Activated CD8-positive, alpha-beta T cell treated with anti-CD3 and anti-CD28 coated beads for 36 hours (primary cell): Measurements from ENCODE around the gene ARHGAP22. TPM values are rescaled to one million over a fixed set of nuclear protein-coding genes. Genes with fewer than 3 reads are reported as not detected.

ENCODE experiments used
- ATAC-seq: fragments of 200-7000 bp; cut with Tn5 transposase; one replicate; pipeline ENCODE4 v1.10.0; 2021; ENCODE audit warnings: mild to moderate bottlenecking, moderate library complexity
- CTCF ChIA-PET: fragments of 350-600 bp; sonication (Branson Sonifier 250); formaldehyde crosslinking; loops from one replicate; lab custom pipeline; 2021; ENCODE audit warnings: antibody characterized with exemption; lab: Charles Lee
- POLR2A ChIA-PET: fragments of 350-600 bp; sonication (Branson Sonifier 250); formaldehyde crosslinking; loops from one replicate; lab custom pipeline; 2021; ENCODE audit warnings: antibody characterized with exemption; lab: Charles Lee
- DNase-seq: peaks from one replicate; pipeline ENCODE4 v3.0.0-alpha.2; 2020
- H3K27ac Mint-ChIP-seq: one replicate; pipeline ENCODE4 v1.8.0; 2021; ENCODE audit warnings: mild to moderate bottlenecking, mixed read lengths
- H3K27me3 Mint-ChIP-seq: one replicate; pipeline ENCODE4 v1.8.0; 2021; ENCODE audit warnings: mixed read lengths
- H3K36me3 Mint-ChIP-seq: one replicate; pipeline ENCODE4 v1.8.0; 2021; ENCODE audit warnings: low read depth, mixed read lengths
- H3K4me1 Mint-ChIP-seq: one replicate; pipeline ENCODE4 v1.8.0; 2021; ENCODE audit warnings: low read depth, mixed read lengths
- H3K4me3 Mint-ChIP-seq: one replicate; pipeline ENCODE4 v1.8.0; 2021; ENCODE audit warnings: mild to moderate bottlenecking, moderate library complexity, mixed read lengths
- H3K9me3 Mint-ChIP-seq: one replicate; pipeline ENCODE4 v1.8.0; 2021; ENCODE audit warnings: mixed read lengths
- intact Hi-C: fragments of 100-400 bp; cut with micrococcal nuclease; formaldehyde crosslinking; loops from one replicate; pipeline ENCODE4 v1.10.0; 2022
- total RNA-seq, 2 experiments: library from RNA; stranded (reverse); gene quantifications; one replicate each; pipeline ENCODE4 v1.2.3, GENCODE V29; 2021
- TF ChIP-seq, protein P1 (sequence below): fragments of 200-600 bp; IDR thresholded peaks from one replicate; pipeline ENCODE4 v1.8.0; 2022; ENCODE audit warnings: antibody characterized with exemption, mild to moderate bottlenecking

The ARHGAP22 gene
- total RNA-seq, 2 experiments from 2014 or later = not detected

DNA sequence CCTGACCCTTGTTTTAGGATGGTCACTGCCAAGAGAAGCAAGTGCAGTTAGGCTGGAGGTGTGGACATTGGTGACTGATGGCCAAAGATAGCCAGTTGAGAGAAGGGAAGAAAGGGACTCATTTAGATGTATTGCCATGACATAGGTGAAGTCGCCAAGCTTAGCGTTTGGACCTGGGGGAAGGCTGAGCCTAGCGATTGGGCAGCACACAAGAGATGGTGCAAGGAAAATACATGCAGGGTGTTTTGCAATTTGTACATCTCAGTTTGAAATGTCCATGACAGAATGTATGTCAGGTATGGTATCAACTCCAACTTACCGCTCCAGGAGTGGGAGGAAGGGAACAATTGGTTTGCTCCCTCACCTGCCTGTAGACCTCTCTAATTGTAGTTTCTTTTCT lies 164.1 kb downstream of the ARHGAP22 start:
- ChIA-PET POLR2A (no interaction called here), CTCF (no interaction called here)
- TF ChIP-seq, protein P1, sequence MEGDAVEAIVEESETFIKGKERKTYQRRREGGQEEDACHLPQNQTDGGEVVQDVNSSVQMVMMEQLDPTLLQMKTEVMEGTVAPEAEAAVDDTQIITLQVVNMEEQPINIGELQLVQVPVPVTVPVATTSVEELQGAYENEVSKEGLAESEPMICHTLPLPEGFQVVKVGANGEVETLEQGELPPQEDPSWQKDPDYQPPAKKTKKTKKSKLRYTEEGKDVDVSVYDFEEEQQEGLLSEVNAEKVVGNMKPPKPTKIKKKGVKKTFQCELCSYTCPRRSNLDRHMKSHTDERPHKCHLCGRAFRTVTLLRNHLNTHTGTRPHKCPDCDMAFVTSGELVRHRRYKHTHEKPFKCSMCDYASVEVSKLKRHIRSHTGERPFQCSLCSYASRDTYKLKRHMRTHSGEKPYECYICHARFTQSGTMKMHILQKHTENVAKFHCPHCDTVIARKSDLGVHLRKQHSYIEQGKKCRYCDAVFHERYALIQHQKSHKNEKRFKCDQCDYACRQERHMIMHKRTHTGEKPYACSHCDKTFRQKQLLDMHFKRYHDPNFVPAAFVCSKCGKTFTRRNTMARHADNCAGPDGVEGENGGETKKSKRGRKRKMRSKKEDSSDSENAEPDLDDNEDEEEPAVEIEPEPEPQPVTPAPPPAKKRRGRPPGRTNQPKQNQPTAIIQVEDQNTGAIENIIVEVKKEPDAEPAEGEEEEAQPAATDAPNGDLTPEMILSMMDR = no peak

DNA sequence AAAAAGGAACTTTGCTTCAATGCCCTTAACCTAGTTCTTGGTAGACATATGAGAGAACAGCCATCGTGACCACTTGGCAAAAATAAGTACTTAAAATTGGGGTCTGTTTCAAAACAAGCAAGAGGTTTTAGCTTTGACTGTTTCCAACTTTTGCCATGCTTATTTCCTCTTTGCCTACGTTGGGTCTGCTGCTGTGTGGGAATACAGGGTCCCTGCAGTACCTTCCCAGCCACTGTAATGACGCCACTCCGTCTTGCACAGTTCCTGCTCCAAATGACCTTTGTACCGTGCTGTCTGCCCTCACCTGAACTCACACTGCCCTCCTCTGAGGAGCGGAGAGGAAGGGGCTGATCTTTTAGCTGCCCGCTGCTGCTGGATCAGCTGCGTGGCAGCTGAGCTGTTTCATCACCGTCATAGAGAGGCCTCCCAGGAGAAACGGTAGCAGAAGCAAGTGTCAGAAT lies 165.3 kb downstream of the ARHGAP22 start:
- H3K9me3 Mint-ChIP-seq = peaks cover 2% of the 10 kb centered on the region
- H3K36me3 Mint-ChIP-seq = peaks cover 2% of the 10 kb centered on the region
- intact Hi-C loops = no loop called here
- TF ChIP-seq, protein P1 = no peak
- DNase-seq = no peak
- CTCF ChIA-PET = no interaction called here
- H3K4me1 Mint-ChIP-seq = no peaks in the 10 kb centered on the region
- POLR2A ChIA-PET = no interaction called here
- no peaks in the 10 kb centered on the region for H3K27me3 Mint-ChIP-seq
- no peak overlapping the region for H3K27ac Mint-ChIP-seq
- ATAC-seq = no peak
- no peak overlapping the region for H3K4me3 Mint-ChIP-seq

More for the DNA sequence above, 164.1 kb downstream of the ARHGAP22 start:
- Mint-ChIP-seq H3K9me3 (peaks cover 2% of the 10 kb centered on the region), H3K36me3 (peaks cover 2% of the 10 kb centered on the region), H3K4me3 (no peak overlapping the region), H3K4me1 (no peaks in the 10 kb centered on the region), H3K27me3 (no peaks in the 10 kb centered on the region), H3K27ac (no peak overlapping the region)
- intact Hi-C loops = no loop called here
- no peak for DNase-seq
- no peak for ATAC-seq

DNA sequence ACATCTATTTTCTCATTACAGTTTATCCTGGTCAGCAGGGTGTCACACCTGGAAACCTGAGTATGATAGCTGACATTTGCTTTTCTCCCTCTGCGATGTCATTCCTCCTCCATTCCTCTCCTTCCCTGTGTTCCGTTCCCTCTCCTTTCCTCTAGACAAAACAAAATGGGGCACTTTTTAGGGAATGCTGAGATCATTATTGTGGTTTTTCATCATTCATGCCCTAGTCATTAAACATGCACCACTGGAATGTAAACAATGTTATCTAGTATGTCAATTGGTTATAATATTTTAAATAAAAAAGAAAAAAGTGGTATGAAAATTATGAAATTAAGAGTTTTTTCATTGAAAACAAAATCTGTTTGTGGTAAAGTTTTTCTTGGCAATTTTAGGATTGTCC lies 165.8 kb downstream of the ARHGAP22 start:
- intact Hi-C loops = no loop called here
- Mint-ChIP-seq H3K4me3 (no peak overlapping the region), H3K27me3 (no peaks in the 10 kb centered on the region), H3K36me3 (peaks cover 7% of the 10 kb centered on the region), H3K27ac (no peak overlapping the region), H3K4me1 (no peaks in the 10 kb centered on the region), H3K9me3 (peaks cover 2% of the 10 kb centered on the region)
- TF ChIP-seq, protein P1 = no peak
- ChIA-PET CTCF (no interaction called here), POLR2A (no interaction called here)
- DNase-seq (no peak), ATAC-seq (no peak)

DNA sequence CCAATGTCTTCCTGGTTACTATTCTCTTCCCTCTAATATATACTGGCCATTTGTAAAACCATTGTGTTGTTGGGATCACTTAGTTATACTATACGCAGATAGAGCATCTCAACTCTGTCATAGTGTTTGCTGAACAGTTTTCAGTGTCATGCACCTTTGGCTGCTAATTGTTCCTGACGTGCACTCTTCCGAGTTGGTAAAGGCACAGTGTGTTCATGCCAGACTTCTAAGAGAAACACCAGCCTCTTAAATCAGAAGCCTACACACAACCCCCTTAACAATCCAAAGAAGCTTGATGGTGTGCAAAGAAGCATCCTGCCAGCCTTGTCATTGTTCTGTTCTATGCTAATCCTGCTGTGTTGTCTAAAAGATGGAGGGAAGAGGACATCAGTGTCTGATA lies 167.3 kb downstream of the ARHGAP22 start:
- ATAC-seq = no peak
- no peaks in the 10 kb centered on the region for H3K4me1 Mint-ChIP-seq
- no peaks in the 10 kb centered on the region for H3K27me3 Mint-ChIP-seq
- no peak overlapping the region for H3K4me3 Mint-ChIP-seq
- TF ChIP-seq, protein P1 = no peak
- H3K9me3 Mint-ChIP-seq = peaks cover 2% of the 10 kb centered on the region
- POLR2A ChIA-PET = no interaction called here
- H3K36me3 Mint-ChIP-seq = peaks cover 11% of the 10 kb centered on the region
- no peak overlapping the region for H3K27ac Mint-ChIP-seq
- intact Hi-C loops = no loop called here
- CTCF ChIA-PET = no interaction called here
- no peak for DNase-seq

DNA sequence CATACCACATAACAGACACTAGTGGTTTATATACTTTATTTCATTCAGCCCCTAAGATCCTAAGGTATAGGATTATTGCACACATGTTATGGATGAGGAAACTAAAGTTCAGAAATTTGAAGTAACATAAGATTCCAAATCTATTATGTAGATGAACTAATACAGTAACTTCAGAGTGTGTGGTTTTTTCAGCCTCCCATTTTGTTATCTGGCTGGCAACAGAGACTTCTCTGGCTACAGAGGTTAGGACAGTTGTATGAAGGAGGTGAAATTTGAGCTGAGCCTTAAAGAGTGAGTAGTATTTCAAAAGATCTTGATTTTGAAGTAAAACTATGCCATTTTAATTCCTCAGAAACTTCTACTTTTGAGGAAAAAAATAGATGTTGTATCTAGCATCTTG lies 173.0 kb downstream of the ARHGAP22 start:
- POLR2A ChIA-PET = no interaction called here
- ATAC-seq (no peak), DNase-seq (no peak)
- Mint-ChIP-seq H3K4me1 (no peaks in the 10 kb centered on the region), H3K4me3 (no peak overlapping the region), H3K27ac (no peak overlapping the region), H3K9me3 (no peaks in the 10 kb centered on the region), H3K36me3 (peaks cover 16% of the 10 kb centered on the region), H3K27me3 (no peaks in the 10 kb centered on the region)
- CTCF ChIA-PET = no interaction called here
- TF ChIP-seq, protein P1 = no peak
- intact Hi-C loops = no loop called here
